HG02884 (cell line): Measurements from ENCODE around the gene IRS1.

Source experiments
- ATAC-seq: cut with Tn5 transposase; IDR thresholded peaks from one replicate; pipeline ENCODE4 v1.9.1; 2021; ENCODE audit warnings: mild to moderate bottlenecking, moderate library complexity; ENCODE audit not compliant: unreplicated experiment

Gene IRS1

DNA sequence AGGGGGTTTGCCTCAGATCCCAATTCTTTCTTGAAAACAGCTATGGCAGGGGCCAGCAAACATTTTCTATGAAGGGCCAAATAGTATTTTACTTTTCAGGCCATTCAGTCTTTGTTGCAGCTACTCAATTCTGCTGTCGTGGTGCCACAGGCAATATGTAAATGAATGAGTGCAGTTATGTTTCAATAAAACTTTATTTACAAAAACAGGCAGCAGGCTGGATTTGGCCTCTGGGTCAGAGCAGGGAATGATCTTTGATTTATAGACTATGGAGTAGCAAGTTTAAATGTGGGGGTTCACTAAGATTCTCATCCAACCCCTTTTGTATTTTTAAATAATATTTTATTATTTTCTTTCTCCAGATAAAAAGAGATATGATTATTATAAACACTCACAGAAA is 72.4 kb downstream of the IRS1 start:
- ATAC-seq: no peak

DNA sequence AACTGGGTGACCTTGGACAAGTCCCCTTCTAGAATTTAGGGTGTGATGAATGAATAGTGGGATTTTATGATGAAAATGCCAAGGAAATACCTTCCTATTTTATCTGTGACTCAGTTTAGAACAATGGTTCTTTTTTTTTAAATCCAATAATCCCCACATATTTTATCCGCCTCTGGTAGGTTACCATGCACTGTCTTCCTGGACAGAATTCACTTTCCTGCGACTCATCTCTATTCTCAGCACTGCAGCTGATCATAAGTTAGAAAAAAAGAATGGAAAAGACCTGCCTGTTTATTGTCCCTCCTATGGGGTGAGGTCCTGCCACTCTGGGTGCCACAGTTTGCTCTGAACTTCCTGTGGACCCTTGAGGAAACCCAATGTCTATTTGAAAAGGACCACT is 73.1 kb downstream of the IRS1 start:
- ATAC-seq: no peak

DNA sequence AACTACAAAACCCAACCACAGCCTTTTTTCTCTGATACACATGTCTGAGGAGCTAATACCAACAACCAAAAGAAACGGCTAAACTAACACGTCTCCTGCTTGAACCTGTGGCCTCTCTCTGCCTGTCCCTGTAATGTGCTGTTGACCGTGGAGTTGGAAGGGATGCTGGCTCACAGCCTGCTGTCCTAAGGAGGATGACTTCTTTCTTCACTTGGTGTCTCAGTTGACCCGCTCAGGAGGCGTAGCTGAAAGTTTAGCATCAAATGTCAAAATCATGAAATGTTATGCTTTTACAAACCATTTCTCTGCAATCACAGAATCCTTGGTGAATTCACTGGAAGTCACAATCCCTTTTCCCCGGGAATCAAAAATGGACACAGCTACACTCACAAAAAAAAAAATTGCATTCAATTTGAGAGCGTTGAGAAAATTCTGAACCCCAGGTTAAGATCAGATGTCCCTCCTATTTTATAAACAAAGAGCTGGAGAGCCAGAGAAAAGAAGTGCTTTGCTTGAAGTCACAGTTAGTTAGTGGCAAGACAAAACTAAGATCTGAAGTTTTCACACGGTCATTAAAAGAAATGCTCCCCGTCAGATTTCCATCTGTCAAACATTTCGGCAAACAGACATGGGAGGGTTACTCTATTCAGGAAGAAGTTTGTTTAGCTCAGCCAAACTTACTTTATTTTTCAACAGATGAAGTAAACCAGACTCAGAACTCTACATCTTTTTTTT is 74.3 kb downstream of the IRS1 start:
- ATAC-seq: no peak

DNA sequence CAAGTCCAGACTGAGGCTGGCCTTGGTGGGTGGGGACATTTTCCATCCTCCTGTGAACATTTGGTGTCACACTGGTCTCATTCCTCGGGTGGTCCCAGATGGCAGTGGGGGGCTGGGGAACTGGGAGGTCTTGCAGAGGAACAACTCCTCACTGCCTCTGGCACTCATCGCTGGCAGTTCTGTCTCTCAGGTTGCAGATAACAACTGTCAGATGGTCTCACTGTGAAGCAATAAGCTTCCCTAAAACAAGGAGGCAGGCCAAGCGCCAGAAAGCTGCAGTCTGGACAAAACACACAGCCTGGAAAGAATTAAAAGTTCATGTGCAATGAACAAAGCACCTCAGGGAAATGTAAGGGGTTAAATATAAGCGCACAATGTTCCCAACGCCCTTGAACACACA is 78.1 kb downstream of the IRS1 start:
- ATAC-seq: no peak

DNA sequence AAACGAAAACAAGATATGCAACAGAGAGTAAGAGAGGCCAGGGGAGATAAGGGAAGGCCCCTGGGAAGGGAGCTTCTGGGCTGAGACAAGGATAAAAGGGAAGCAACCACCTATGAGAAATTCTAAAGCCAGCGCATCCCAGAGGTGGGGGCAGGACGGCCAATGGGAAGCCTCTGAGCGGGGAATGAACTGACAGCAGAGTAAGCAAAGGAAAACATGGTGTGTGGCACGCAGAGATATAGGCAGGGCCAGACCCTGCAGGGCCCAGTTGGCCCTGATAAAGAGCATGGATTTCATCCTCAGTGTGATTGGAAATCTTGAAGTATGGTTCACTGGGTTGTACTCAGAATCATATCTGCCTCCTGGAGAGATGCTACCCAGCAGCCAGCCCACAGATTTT is 78.7 kb downstream of the IRS1 start:
- ATAC-seq: no peak

DNA sequence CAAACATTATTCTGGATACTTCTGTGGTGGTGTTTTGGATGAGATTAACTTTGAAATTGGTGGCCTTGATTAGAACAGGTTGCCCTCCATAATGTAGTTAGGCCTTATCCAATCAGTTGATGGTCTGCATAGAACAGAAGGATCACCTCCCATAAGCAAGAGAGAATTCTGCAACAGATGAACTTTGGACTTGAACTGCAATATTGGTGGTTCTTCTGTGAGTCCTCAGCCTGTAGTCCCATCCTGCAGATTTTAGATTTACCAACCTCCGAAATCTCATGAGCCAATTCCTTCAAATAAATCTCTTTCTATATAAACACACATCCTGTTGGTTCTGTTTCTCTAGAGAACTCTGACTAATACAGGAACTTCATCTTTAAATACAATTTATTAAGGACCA is 81.9 kb downstream of the IRS1 start:
- ATAC-seq: no peak

DNA sequence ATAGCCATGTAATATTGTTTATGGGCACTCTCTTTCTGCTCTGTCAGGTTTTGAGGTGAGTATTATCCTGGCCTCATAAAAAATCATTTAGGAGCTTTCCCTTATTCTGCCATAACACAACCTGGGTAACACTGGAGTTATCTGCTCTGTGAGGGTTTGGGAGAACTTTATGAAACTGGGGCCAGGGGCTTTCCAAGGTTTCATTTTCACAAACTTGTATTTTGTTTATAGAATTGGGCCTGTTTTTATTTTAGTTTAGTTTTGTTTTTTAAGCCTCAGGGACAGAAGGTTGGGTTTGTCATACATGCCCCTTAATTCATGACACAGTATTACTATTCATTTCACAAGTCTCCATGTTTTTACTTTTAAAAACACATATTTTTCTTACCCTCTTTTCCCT is 83.5 kb downstream of the IRS1 start:
- peak; percentile 81 for ATAC-seq

DNA sequence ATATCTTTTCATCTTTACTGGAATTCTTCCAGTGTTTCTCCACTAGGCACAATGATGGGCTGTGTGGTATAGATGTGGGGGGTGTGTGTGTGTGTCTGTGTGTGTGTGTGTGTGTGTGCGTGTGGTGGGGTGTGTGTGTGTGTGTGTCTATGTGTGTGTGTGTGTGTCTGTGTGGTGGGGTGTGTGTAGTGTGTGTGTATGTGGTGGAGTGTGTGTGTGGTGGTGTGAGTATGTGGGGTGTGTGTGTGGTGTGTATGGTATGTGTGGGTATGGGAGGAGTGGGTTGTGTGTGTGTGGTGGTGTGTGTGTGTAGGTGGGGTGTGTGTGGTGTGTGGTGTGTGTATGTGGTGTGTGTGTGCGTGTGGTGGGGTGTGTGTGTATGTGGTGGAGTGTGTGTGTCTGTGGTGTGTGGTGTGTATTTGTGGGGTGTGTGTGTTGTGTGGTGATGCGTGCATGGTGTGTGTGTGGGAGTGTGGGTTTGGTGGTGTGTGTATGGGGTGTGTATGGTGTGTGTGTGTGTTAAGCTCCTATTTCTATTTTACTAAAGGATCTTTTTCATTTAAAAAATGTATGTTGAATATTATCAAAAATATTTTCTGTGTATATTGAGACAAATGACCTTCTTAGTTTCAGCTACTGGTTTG is 84.2 kb downstream of the IRS1 start:
- ATAC-seq: peak; percentile 2

DNA sequence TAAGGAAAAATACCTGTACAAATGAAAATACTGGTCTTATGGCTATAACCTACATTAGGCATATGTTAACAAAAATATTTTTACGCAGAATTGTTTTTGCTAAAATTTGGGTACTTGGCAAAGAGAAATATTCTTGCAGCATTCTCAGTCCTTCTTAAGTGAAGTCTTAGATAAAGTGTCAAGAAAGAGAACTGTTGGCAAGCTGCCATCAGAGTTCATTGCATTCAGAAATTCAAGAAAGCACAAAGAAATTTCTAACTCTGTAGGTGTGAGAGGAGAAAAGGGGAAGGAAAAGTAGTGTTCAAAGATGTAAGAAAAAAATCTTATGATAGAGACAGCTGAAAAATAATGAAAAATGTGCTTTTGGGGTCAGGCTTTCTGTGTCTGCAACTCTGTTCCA is 86.7 kb downstream of the IRS1 start:
- no peak for ATAC-seq

DNA sequence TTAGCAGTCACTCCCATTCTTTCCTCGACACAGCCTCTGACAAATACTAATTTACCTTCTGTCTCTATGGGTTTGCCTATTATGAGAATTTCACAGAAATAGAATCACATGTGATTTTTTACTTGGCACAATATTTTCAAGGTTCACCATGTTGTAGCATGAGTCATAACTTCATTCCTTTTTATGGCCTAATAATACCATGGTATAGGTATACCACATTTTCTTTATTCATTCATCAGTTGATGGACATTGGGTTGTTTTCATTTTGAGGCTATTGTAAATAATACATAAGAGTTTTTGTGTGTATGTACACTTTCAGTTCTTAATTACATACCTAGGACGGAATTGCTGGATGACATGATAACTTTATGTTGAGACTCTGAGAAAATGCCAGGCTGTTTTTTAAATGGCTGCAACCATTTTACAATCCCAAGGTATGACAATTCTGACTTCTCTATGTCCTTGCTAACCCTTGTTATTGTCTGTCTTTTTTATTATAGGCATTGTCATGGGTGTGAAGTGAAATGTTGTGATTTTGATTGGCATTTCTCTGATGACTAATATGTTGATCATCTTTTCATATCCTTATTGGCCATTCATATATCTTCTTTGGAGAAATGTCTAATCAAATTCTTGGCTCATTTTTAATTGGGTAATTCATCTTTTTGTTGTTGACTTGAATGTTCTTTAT is 87.9 kb downstream of the IRS1 start:
- ATAC-seq: no peak

DNA sequence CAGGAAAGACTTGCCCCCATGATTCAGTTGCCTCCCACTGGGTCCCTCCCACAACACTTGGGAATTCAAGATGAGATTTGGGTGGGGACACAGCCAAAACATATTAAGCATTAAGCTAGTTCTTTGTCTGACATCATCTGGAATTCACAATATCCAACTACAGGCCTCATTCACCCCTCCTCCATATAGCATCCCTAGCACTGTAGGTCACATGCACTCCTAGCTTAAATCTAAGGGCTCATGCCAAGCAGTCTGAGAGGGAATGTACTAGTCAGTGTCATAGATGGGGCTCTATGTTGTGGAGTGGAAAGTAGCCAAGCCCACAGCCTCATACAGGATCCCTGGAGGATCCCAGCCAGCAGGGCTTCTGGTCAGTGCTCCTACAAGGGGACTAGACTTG is 92.1 kb downstream of the IRS1 start:
- no peak for ATAC-seq

DNA sequence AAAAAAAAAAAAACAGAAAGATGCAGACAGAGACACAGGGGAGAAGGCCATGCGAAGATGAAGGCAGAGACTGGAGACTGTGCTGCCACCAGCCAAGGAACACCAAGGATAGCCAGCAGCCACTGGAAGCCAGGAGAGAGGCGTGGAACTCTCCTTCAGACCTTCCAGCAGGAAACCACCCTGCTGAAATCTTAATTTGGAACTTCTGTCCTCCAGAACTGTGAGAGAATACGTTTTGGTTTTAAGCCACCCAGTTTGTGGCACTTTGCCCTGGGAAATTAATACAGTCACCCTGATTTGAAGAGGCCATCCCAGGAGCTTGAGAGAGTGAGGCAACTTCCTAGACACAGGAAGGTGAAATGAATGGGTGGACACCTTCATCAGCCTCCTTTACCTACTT is 93.7 kb downstream of the IRS1 start:
- ATAC-seq: no peak

DNA sequence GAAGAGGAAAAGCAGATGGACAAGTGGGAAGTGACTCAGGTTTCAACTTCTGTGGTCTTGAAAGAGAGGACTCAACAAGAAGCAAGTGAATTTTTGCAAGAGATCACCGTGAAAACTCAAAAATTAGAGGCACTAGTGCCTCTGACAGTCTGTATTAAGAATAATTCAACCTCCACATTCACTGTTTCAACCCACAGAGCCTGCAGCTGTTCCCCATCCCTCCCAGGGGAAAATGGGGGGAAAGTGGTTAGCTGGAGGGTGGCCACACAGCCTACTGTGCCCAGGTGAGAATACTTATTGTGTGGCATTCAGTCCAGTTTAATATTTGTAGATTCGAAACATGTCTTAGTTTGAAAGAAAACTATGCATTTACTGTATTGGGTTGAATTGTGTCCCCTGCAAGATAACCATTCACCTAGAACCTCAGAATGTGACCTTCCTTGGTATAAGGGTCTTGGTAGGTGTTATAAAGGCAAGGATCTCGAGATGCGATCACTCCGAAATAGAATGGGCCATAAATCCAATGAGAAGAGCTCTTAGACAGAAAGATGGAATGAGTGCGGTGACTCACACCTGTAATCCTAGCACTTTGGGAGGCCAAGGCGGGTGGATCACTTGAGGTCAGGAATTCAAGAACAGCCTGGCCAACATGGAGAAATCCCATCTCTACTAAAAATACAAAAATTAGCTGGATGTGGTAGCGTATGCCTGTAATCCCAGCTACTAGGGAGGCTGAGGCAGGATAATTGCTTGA is 94.3 kb downstream of the IRS1 start:
- ATAC-seq: no peak

DNA sequence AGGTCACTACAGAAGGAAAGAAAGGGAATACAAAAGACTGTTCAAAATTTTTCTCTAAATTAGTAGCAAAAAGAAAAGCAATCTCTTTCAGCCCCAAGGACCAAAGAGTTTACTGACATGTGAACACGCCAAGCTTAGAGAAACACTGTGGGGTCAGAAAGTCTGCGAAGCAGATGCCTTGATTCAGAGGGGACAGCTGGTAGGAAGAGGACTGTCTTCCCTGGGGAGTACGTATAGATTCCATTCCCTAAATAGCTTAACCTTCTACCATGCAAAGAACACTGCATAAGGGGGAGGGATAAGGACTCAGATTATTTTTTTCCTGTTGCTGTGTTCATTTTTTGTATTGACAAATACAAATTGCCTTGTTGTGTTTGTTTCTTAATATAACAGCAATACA is 96.1 kb downstream of the IRS1 start:
- no peak for ATAC-seq

DNA sequence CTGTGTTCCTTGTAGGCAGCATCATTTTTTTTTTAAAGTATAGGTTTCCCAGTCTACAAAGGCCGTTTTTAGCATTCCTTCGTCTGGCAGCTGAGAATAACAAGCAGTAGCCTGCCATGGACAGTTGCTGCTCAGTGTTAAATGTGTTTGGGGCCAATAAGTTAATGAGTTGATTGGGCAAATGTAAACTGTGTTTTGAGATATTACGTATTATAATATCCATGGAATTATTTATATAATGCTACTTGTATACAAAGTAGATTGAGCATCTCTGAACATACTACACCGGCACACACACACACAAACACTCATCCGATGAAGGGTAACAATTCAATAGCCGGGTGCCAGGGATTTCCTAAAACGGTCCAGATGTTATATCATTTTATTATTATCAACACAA is 97.2 kb downstream of the IRS1 start:
- ATAC-seq: no peak

DNA sequence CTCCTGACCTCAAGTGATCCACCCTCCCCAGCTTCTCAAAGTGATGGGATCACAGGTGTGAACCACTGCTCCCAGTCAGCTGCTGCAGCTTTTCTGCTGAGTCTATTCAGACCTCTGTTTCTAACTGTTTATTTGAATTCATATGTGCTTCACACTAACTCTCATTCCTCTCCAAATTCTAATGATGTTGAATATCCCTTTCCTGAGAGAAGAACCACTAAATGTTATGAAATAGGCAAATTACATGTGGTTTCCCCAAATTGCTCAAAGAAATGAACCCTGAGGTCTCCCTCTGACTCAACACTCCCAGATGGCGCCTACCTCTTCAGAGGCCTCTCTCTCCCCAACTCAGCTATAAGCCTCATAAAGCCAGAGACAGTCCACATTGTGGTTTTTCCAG is 98.6 kb downstream of the IRS1 start:
- peak; percentile 92 for ATAC-seq

DNA sequence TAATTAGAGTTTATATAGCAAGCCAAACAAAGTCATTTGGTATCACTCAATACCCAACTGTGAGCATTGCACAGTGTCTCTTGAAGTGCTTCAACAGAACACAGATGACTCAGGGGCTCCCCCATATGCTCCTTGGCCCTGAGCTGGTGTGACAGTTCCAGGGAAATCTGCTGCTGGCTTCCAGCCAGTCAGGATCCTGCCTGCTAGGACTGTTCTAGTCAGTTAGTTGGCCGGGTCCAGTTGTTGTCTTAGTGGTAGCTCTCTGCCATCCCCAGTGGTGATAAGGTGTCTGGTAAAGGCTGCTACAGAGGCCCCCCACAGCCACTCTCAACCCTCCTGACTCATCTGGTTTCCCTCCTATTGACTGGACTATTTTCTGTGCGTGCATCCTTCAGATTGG is 100.3 kb downstream of the IRS1 start:
- no peak for ATAC-seq

DNA sequence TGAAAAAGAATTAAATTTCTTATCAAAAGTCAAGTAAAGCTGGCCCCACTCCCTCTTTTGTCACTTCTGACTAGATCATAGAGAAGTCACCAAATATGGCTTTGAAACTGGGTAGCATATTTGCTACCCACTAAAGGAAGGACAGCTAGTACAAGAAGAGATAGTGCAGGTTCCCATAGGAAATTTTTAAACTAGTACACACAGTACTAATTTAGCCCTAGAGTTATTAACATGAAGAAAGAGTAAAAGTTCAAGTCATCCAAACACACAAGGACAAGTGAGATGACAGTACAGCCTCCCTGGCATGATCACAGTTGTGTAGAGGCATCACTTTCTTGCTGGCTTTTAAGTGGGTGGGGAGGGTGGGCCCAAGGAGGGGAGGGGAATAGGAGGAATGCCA is 100.9 kb downstream of the IRS1 start:
- ATAC-seq: no peak

DNA sequence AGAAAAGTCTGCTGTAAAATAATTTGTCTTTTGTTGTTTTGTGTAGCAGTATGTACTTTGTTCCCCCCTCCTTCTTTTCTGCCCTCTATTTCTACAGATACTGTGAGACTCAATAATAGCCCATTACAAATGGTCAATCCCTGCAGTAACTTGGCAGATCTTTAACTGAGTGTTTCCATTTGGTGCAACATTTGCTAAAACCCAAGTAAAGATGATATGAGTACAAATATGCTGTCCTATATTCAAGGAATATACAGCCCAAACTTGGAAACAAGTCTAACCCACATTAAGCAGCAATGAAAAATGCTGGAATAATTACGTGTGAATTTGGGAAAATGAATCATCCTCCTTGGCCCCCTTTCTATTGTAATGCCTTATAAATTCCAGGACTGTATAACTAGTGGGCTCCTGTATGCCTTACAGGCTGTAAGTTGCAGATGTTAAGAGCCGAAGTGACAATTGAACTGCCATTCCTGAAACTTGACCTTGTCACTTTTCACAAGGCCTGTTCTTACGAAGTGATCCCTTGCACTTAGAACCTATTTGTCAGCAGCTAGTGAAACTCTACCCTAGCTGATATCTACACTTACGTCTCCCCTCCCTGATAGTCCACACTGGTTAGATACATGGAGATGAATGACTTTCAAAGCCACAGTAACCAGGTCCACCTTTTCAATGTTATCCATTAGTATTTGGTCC is 104.9 kb downstream of the IRS1 start:
- no peak for ATAC-seq

DNA sequence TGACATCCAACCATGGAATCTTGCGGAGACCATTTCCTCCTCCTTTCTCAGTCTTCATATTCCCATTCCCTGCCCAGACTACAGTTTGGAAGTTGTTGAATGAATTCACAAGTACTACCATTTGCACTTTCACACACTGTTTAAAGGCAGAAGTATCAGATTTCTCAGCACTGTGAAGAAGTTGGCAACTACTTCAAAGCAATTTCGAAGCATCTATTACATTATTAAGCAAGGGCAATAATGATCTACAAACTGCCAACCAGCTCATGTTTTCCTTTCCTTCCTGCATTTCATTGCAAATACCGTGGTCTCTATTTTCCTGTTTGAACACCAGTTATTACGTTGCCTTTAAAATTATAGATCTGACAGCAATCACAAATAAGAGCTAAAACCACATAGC is 105.5 kb downstream of the IRS1 start:
- ATAC-seq: no peak

DNA sequence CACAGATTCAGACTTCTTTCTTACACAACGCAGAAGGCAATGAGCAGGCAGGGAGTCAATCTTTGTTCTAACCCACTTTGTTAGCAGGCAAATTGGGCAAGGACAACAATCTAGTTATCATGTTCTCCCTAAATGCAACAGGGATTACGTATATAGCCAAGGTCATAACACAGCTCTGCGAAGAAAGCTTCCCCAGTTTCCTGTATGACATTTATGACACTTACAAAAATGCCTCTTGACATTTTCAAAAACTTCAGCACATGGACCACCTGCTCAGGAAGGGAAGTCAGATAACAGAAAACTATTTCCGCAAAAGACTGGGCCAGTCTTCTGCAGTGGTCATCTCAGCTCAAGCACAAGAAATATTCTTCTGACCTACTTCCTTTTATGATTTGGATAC is 106.1 kb downstream of the IRS1 start:
- no peak for ATAC-seq
